ENCODE measurements around the gene UNC45B. TPM values are rescaled to one million over a fixed set of nuclear protein-coding genes. Genes with fewer than 3 reads are reported as not detected.

Gene UNC45B
- total RNA-seq, 1 experiment from 2014 or later: 0.22 TPM

DNA sequence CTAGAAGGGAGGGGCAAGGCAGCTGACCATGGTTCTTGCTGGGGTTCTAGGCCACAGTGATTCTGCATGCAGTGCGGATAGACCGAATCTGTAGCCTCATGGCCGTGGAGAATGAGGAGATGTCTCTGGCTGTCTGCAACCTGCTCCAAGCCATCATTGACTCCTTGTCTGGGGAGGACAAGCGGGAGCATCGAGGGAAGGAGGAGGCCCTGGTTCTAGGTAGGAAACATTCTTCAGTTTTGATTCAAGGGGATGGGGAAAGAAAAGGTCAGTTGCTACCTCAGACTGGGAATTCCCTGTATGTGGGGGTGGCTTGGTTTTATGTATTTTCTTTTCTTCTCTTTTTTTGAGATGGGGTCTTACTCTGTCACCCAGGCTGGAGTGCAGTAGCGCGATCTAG, 7.6 kb downstream of the UNC45B start:
- Mint-ChIP-seq H3K4me3 (no peak overlapping the region), H3K27me3 (ENCODE audit: low read depth) (peaks cover 2% of the 10 kb centered on the region), H3K27ac (no peak overlapping the region), H3K4me1 (no peaks in the 10 kb centered on the region), H3K36me3 (ENCODE audit: insufficient read depth in 1 of 3, low read depth in 3 of 3) (no peaks in the 10 kb centered on the region), H3K9me3 (no peaks in the 10 kb centered on the region)
- Histone ChIP-seq H2BK20ac (ENCODE audit: low read depth, low read length, poor library complexity, severe bottlenecking) (no peak overlapping the region), H3K9ac (ENCODE audit: extremely low read depth, insufficient read length, low read length) (no peak overlapping the region), H3K27me3 (ENCODE audit: insufficient read depth, low read length) (no peaks in the 10 kb centered on the region), H4K5ac (ENCODE audit: insufficient read length, low read depth, low read length) (no peak overlapping the region), H2BK15ac (ENCODE audit: low read depth, low read length) (no peak overlapping the region), H3K23me2 (ENCODE audit: insufficient read length, low read depth, low read length, poor library complexity, severe bottlenecking) (no peaks in the 10 kb centered on the region), H3K4me2 (ENCODE audit: insufficient read depth, insufficient read length, low read length) (no peak overlapping the region), H4K91ac (ENCODE audit: insufficient read length, low read depth, low read length) (no peak overlapping the region), H4K8ac (replicated peaks; ENCODE audit: insufficient read length, low read depth, low read length) (no peak overlapping the region), H3K4ac (ENCODE audit: low read depth, low read length) (no peak overlapping the region), H2AK5ac (ENCODE audit: insufficient read length, low read length) (no peak overlapping the region), H3K18ac (ENCODE audit: insufficient read length, low read depth, low read length) (no peak overlapping the region), H3T11ph (ENCODE audit: low read length) (no peak overlapping the region), H2BK12ac (ENCODE audit: insufficient read length, low read depth, low read length) (no peak overlapping the region), H3K9me3 (ENCODE audit: control insufficient read depth, low read depth, low read length) (no peaks in the 10 kb centered on the region), H2AFZ (ENCODE audit: low read length) (no peak overlapping the region), H3K79me1 (ENCODE audit: insufficient read depth, low read depth, low read length, poor library complexity, severe bottlenecking) (no peaks in the 10 kb centered on the region), H3K79me2 (ENCODE audit: insufficient read depth, low read length) (no peaks in the 10 kb centered on the region), H3K56ac (ENCODE audit: insufficient read length, low read depth, low read length) (no peak overlapping the region), H3K23ac (ENCODE audit: insufficient read length, low read depth, low read length) (no peak overlapping the region), H3K14ac (ENCODE audit: insufficient read depth, low read length) (no peak overlapping the region), H2BK5ac (ENCODE audit: insufficient read length, low read length) (no peak overlapping the region), H3K4me1 (ENCODE audit: insufficient read depth, low read length) (no peaks in the 10 kb centered on the region; the same call in 1 of the 2 replicates), H4K20me1 (ENCODE audit: control insufficient read depth, insufficient read depth, insufficient read length) (no peaks in the 10 kb centered on the region), H2BK120ac (ENCODE audit: low read depth, low read length, poor library complexity, severe bottlenecking) (no peak overlapping the region), H3K27ac (ENCODE audit: insufficient read length, low read depth, low read length) (no peak overlapping the region)
- TF ChIP-seq, protein P1, sequence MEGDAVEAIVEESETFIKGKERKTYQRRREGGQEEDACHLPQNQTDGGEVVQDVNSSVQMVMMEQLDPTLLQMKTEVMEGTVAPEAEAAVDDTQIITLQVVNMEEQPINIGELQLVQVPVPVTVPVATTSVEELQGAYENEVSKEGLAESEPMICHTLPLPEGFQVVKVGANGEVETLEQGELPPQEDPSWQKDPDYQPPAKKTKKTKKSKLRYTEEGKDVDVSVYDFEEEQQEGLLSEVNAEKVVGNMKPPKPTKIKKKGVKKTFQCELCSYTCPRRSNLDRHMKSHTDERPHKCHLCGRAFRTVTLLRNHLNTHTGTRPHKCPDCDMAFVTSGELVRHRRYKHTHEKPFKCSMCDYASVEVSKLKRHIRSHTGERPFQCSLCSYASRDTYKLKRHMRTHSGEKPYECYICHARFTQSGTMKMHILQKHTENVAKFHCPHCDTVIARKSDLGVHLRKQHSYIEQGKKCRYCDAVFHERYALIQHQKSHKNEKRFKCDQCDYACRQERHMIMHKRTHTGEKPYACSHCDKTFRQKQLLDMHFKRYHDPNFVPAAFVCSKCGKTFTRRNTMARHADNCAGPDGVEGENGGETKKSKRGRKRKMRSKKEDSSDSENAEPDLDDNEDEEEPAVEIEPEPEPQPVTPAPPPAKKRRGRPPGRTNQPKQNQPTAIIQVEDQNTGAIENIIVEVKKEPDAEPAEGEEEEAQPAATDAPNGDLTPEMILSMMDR (conservative IDR thresholded peaks at IDR 0.05): no peak
- WGBS (ENCODE audit: extremely low coverage, insufficient read length, low lambda C conversion rate): no CpG with 5 or more reads among the region's 7 CpGs
- DNase-seq: no peak

Data from H9 (cell line).